ENCODE results near the gene INTS15. TPM values are rescaled to one million over a fixed set of nuclear protein-coding genes. Genes with fewer than 3 reads are reported as not detected.

INTS15 gene
- polyA plus RNA-seq, 1 of the 3 experiments (the other 2 are of a cell fraction) = 39.1 TPM

DNA sequence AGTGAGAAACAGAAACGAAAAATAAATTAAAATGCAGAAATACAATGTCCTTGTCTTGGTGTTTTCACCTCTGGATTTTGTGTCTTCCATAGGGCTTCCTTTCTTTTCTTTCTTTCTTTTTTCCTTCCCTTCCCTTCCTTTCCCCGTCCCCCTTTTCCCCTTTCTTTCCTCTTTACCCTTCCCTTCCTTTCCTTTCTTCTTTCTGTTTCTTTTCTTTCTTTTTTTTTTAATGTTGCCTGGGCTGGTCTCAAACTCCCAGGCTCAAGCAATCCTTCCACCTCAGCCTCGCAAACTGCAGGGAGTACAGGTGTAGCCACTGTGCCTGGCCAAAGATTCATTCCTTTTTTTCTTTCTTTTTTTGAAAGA, 34.4 kb downstream of the INTS15 start:
- 81% methylated on average over 3 of the region's 3 CpGs for whole genome bisulfite sequencing (ENCODE audit: low lambda C conversion rate)
- Histone ChIP-seq H3K4me1 (ENCODE audit: control insufficient read depth in 1 of 2, insufficient read depth in 2 of 2, low read depth in 1 of 2, low read length in 1 of 2) (peaks cover 0 to 8% of the 10 kb centered on the region in 2 experiments; a peak in 1 of 4 replicates), H2AFZ (ENCODE audit: low read depth) (no peak overlapping the region), H3K9ac (no peak overlapping the region), H3F3A (replicated peaks; ENCODE audit: insufficient read depth) (peaks cover 3% of the 10 kb centered on the region), H3K79me2 (ENCODE audit: insufficient read depth) (no peaks in the 10 kb centered on the region), H3K27me3 (ENCODE audit: insufficient read depth) (no peaks in the 10 kb centered on the region), H3K27ac (ENCODE audit: low read depth in 2 of 2, low read length in 1 of 2) (no peak overlapping the region), H3K9me2 (no peaks in the 10 kb centered on the region), H3K4me2 (no peak overlapping the region), H3K9me3 (no peaks in the 10 kb centered on the region), H4K20me1 (ENCODE audit: insufficient read depth) (no peaks in the 10 kb centered on the region), H3K4me3 (ENCODE audit: low read depth in 2 of 2, low read length in 1 of 2) (no peak overlapping the region), H3K36me3 (replicated peaks in 1 of 2; ENCODE audit: control insufficient read depth in 1 of 2, insufficient read depth in 2 of 2, low read length in 1 of 2) (peaks cover 0 to 22% of the 10 kb centered on the region in 2 experiments)
- DNase-seq = no peak
- ChIA-PET CTCF (no interaction called here), POLR2A (no interaction called here)
- TF ChIP-seq RCOR1 (IDR thresholded peaks at IDR 0.05; ENCODE audit: low read length) = no peak

DNA sequence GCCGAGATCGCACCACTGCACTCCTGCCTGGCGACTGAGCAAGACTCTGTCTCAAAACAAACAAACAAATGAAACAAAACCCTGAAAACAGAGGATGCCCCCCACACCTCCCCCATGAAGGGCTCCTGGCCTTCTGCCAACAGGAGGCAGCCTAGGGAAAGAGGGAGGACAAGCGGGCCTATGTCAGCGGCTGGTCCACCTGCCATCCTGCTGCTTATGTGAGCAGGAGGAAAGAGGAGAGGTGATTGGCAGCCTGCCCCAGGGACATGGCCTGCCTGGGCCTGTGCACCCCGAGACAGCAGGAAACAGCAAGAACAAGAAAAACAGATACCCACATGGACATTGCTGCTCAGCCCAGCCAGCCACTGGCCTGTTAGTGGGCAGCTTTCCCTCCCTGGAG, 38.2 kb downstream of the INTS15 start:
- Histone ChIP-seq H3K36me3 (replicated peaks in 1 of 2; ENCODE audit: control insufficient read depth in 1 of 2, insufficient read depth in 2 of 2, low read length in 1 of 2) (peaks cover 0 to 9% of the 10 kb centered on the region in 2 experiments), H3F3A (replicated peaks; ENCODE audit: insufficient read depth) (peaks cover 3% of the 10 kb centered on the region), H3K79me2 (ENCODE audit: insufficient read depth) (no peaks in the 10 kb centered on the region), H3K27ac (ENCODE audit: low read depth in 2 of 2, low read length in 1 of 2) (peak overlapping the region in 1 of 2 experiments; percentile 35; a peak in 1 of 4 replicates), H4K20me1 (ENCODE audit: insufficient read depth) (no peaks in the 10 kb centered on the region), H2AFZ (ENCODE audit: low read depth) (no peak overlapping the region), H3K4me3 (ENCODE audit: low read depth in 2 of 2, low read length in 1 of 2) (no peak overlapping the region), H3K4me2 (no peak overlapping the region), H3K9me3 (no peaks in the 10 kb centered on the region), H3K9me2 (no peaks in the 10 kb centered on the region), H3K4me1 (ENCODE audit: control insufficient read depth in 1 of 2, insufficient read depth in 2 of 2, low read depth in 1 of 2, low read length in 1 of 2) (peaks cover 0 to 8% of the 10 kb centered on the region in 2 experiments; a peak in 1 of 4 replicates), H3K9ac (no peak overlapping the region), H3K27me3 (ENCODE audit: insufficient read depth) (no peaks in the 10 kb centered on the region)
- CTCF ChIA-PET = no interaction called here
- DNase-seq = no peak
- WGBS (ENCODE audit: low lambda C conversion rate) = 95% methylated on average over 6 of the region's 6 CpGs
- TF ChIP-seq FOSL2 (IDR thresholded peaks at IDR 0.05; ENCODE audit: borderline replicate concordance, low read depth) = no peak
- TF ChIP-seq CHD2 (IDR thresholded peaks at IDR 0.05; ENCODE audit: low read length, partially characterized antibody) = no peak
- TF ChIP-seq SIN3A (IDR thresholded peaks at IDR 0.05; ENCODE audit: borderline replicate concordance, low read depth, low read length) = no peak
- TF ChIP-seq FOXJ3 (CRISPR knock-in tag; IDR thresholded peaks at IDR 0.05) = no peak
- POLR2A ChIA-PET = interaction anchor here (1.3 to 1.6 kb wide), 2 partner anchors 8 to 31 kb away, joined by 4 to 6 read pairs; partner anchors contain the start of gene ZNF316

DNA sequence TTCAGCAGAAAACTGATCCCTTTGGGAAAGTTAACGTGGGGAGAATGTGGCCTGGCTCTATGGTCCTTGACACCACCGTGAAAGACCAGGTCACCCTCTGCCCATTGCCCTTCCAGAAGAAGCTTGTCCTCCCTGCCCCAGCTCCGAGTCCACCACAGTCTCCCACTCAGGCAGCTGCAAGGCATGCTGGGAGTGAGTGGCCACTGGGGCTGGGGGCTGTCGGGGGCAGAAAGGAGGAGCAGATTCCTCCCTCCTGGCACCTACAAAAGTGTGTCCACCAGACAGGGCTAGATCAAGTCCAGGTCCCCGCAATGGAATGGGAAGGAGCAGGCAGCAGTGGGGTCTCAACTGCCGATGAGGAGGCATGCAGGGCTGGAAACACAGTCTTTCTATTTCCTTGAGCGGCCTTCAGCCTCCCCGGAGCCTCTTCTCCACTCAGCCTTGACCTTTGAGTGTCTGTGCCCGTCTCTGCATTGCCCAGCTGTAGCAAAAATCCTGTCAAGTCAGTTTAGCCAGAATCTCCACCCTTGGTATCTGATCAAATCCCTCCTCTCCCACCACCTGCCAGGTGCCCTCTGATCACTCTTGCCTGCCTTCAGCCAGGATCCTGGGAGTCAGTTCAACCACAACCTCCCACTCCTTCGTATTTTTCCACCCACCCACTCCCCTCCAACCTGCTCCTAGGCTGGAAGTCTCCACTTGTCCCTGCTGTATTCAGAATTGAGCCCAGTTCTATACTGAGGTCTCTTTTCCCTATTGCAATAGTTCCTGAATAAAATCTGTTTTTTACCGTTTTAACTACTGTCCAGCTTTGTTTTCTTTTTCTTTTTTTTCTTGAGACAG, 40.4 kb downstream of the INTS15 start:
- 50% methylated on average over 11 of the region's 11 CpGs for WGBS (ENCODE audit: low lambda C conversion rate)
- H4K20me1 ChIP-seq (ENCODE audit: insufficient read depth) = no peaks in the 10 kb centered on the region
- ChIA-PET POLR2A (no interaction called here), CTCF (interaction anchor here (1.9 kb wide), 1 partner anchor 14 kb away, joined by 4 read pairs; no protein-coding TSS in a partner anchor)
- no peak overlapping the region for H3K4me3 ChIP-seq (ENCODE audit: low read depth in 2 of 2, low read length in 1 of 2)
- no peaks in the 10 kb centered on the region for H3K9me2 ChIP-seq
- H3K4me1 ChIP-seq (ENCODE audit: control insufficient read depth in 1 of 2, insufficient read depth in 2 of 2, low read depth in 1 of 2, low read length in 1 of 2) = peaks cover 0 to 8% of the 10 kb centered on the region in 2 experiments; a peak in 1 of 4 replicates
- no peak overlapping the region for H3K4me2 ChIP-seq
- no peak for DNase-seq
- H3K9me3 ChIP-seq = no peaks in the 10 kb centered on the region
- no peaks in the 10 kb centered on the region for H3K27me3 ChIP-seq (ENCODE audit: insufficient read depth)
- no peak overlapping the region for H2AFZ ChIP-seq (ENCODE audit: low read depth)
- no peak overlapping the region for H3K9ac ChIP-seq
- no peaks in the 10 kb centered on the region for H3K36me3 ChIP-seq (replicated peaks in 1 of 2; ENCODE audit: control insufficient read depth in 1 of 2, insufficient read depth in 2 of 2, low read length in 1 of 2)
- H3K27ac ChIP-seq (ENCODE audit: low read depth in 2 of 2, low read length in 1 of 2) = no peak overlapping the region
- H3K79me2 ChIP-seq (ENCODE audit: insufficient read depth) = no peaks in the 10 kb centered on the region
- no peaks in the 10 kb centered on the region for H3F3A ChIP-seq (replicated peaks; ENCODE audit: insufficient read depth)
- TF ChIP-seq, protein P1, sequence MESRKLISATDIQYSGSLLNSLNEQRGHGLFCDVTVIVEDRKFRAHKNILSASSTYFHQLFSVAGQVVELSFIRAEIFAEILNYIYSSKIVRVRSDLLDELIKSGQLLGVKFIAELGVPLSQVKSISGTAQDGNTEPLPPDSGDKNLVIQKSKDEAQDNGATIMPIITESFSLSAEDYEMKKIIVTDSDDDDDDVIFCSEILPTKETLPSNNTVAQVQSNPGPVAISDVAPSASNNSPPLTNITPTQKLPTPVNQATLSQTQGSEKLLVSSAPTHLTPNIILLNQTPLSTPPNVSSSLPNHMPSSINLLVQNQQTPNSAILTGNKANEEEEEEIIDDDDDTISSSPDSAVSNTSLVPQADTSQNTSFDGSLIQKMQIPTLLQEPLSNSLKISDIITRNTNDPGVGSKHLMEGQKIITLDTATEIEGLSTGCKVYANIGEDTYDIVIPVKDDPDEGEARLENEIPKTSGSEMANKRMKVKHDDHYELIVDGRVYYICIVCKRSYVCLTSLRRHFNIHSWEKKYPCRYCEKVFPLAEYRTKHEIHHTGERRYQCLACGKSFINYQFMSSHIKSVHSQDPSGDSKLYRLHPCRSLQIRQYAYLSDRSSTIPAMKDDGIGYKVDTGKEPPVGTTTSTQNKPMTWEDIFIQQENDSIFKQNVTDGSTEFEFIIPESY (IDR thresholded peaks at IDR 0.05; ENCODE audit: borderline replicate concordance, low read depth) = no peak
- no peak for TF ChIP-seq EZH2phosphoT487 (IDR thresholded peaks at IDR 0.05; ENCODE audit: borderline replicate concordance, low read depth)
